ENCODE measurements around the gene VWA3A. TPM values are rescaled to one million over a fixed set of nuclear protein-coding genes. Genes with fewer than 3 reads are reported as not detected.
"Not testable (repeated sequence)": the region's sequence is repeated elsewhere in the genome, so short reads cannot be mapped to it uniquely, and the experiment has no call there.

Gene VWA3A
- total and polyA plus RNA-seq, 2 experiments from 2014 or later: not detected

GRCh38 chr16:22123759-22124490, 31.6 kb downstream of the VWA3A start:
- Histone ChIP-seq H4K20me1 (ENCODE audit: insufficient read depth) (no peaks in the 10 kb centered on the region), H3F3A (ENCODE audit: insufficient read depth) (no peaks in the 10 kb centered on the region), H3K9me3 (ENCODE audit: low read depth) (no peaks in the 10 kb centered on the region), H3K27me3 (replicated peaks; ENCODE audit: insufficient read depth) (no peaks in the 10 kb centered on the region; the same call in 1 of the 2 replicates), H3K9me2 (ENCODE audit: insufficient read depth) (no peaks in the 10 kb centered on the region), H3K4me1 (ENCODE audit: insufficient read depth) (no peaks in the 10 kb centered on the region), H2AFZ (no peak overlapping the region), H3K4me3 (no peak overlapping the region), H3K4me2 (ENCODE audit: unreplicated experiment) (no peak overlapping the region), H3K9ac (no peak overlapping the region), H3K27ac (no peak overlapping the region), H3K36me3 (ENCODE audit: low read depth) (no peaks in the 10 kb centered on the region), H3K79me2 (ENCODE audit: insufficient read depth) (no peaks in the 10 kb centered on the region)
- in situ Hi-C loops (cut with MboI): no loop called here
- 83 to 86% methylated on average over 7 of the region's 7 CpGs for WGBS, 2 experiments (ENCODE audit: low coverage in 1 of 2, low lambda C conversion rate in 2 of 2, missing lambda C conversion rate in 2 of 2)
- no peak for DNase-seq
- TF ChIP-seq EZH2phosphoT487 (IDR thresholded peaks at IDR 0.05; ENCODE audit: insufficient read depth, low read depth) (no peak), EZH2 (IDR thresholded peaks at IDR 0.05; ENCODE audit: insufficient read depth, poor library complexity, severe bottlenecking) (no peak)

GRCh38 chr16:22124583-22125284, 32.4 kb downstream of the VWA3A start:
- 77 to 79% methylated on average over 6 of the region's 6 CpGs for WGBS, 2 experiments (ENCODE audit: low coverage in 1 of 2, low lambda C conversion rate in 2 of 2, missing lambda C conversion rate in 2 of 2)
- Histone ChIP-seq H3K36me3 (ENCODE audit: low read depth) (no peaks in the 10 kb centered on the region), H3K9me3 (ENCODE audit: low read depth) (no peaks in the 10 kb centered on the region), H2AFZ (no peak overlapping the region), H3K4me3 (no peak overlapping the region), H3K4me1 (ENCODE audit: insufficient read depth) (no peaks in the 10 kb centered on the region), H3F3A (ENCODE audit: insufficient read depth) (no peaks in the 10 kb centered on the region), H3K4me2 (ENCODE audit: unreplicated experiment) (no peak overlapping the region), H4K20me1 (ENCODE audit: insufficient read depth) (no peaks in the 10 kb centered on the region), H3K9ac (no peak overlapping the region), H3K27ac (no peak overlapping the region), H3K79me2 (ENCODE audit: insufficient read depth) (no peaks in the 10 kb centered on the region), H3K27me3 (replicated peaks; ENCODE audit: insufficient read depth) (no peaks in the 10 kb centered on the region; the same call in 1 of the 2 replicates), H3K9me2 (ENCODE audit: insufficient read depth) (no peaks in the 10 kb centered on the region)
- DNase-seq: no peak
- no peak for TF ChIP-seq EZH2 (IDR thresholded peaks at IDR 0.05; ENCODE audit: insufficient read depth, poor library complexity, severe bottlenecking)
- no peak for TF ChIP-seq EZH2phosphoT487 (IDR thresholded peaks at IDR 0.05; ENCODE audit: insufficient read depth, low read depth)
- in situ Hi-C loops (cut with MboI): no loop called here

GRCh38 chr16:22126037-22126558, 33.8 kb downstream of the VWA3A start:
- in situ Hi-C loops (cut with MboI): no loop called here
- Histone ChIP-seq H3F3A (ENCODE audit: insufficient read depth) (no peaks in the 10 kb centered on the region), H2AFZ (no peak overlapping the region), H3K4me3 (no peak overlapping the region), H3K9ac (no peak overlapping the region), H3K36me3 (ENCODE audit: low read depth) (no peaks in the 10 kb centered on the region), H3K27me3 (replicated peaks; ENCODE audit: insufficient read depth) (no peaks in the 10 kb centered on the region; the same call in 1 of the 2 replicates), H3K27ac (no peak overlapping the region), H3K4me1 (ENCODE audit: insufficient read depth) (no peaks in the 10 kb centered on the region), H3K79me2 (ENCODE audit: insufficient read depth) (no peaks in the 10 kb centered on the region), H4K20me1 (ENCODE audit: insufficient read depth) (no peaks in the 10 kb centered on the region), H3K9me2 (ENCODE audit: insufficient read depth) (no peaks in the 10 kb centered on the region), H3K4me2 (ENCODE audit: unreplicated experiment) (no peak overlapping the region), H3K9me3 (ENCODE audit: low read depth) (no peaks in the 10 kb centered on the region)
- no peak for TF ChIP-seq EZH2phosphoT487 (IDR thresholded peaks at IDR 0.05; ENCODE audit: insufficient read depth, low read depth)
- no peak for TF ChIP-seq EZH2 (IDR thresholded peaks at IDR 0.05; ENCODE audit: insufficient read depth, poor library complexity, severe bottlenecking)
- no peak for DNase-seq
- 65 to 69% methylated on average over 15 of the region's 15 CpGs for WGBS, 2 experiments (ENCODE audit: low coverage in 1 of 2, low lambda C conversion rate in 2 of 2, missing lambda C conversion rate in 2 of 2)

GRCh38 chr16:22128537-22128936, 36.2 kb downstream of the VWA3A start:
- H2AFZ ChIP-seq; H3K9ac ChIP-seq; H4K20me1 ChIP-seq (ENCODE audit: insufficient read depth); H3K27me3 ChIP-seq (replicated peaks; ENCODE audit: insufficient read depth); H3K4me3 ChIP-seq; DNase-seq; in situ Hi-C loops (cut with MboI); H3K4me2 ChIP-seq (ENCODE audit: unreplicated experiment); H3K9me3 ChIP-seq (ENCODE audit: low read depth); H3K27ac ChIP-seq; H3F3A ChIP-seq (ENCODE audit: insufficient read depth); H3K79me2 ChIP-seq (ENCODE audit: insufficient read depth); H3K4me1 ChIP-seq (ENCODE audit: insufficient read depth); H3K9me2 ChIP-seq (ENCODE audit: insufficient read depth); H3K36me3 ChIP-seq (ENCODE audit: low read depth): not testable (repeated sequence)
- 3 to 11% methylated on average over 1 of the region's 1 CpG for WGBS, 2 experiments (ENCODE audit: low coverage in 1 of 2, low lambda C conversion rate in 2 of 2, missing lambda C conversion rate in 2 of 2)
